Measurements from ENCODE around the gene CCDC77. TPM values are rescaled to one million over a fixed set of nuclear protein-coding genes. Genes with fewer than 3 reads are reported as not detected.

Gene CCDC77
- total and polyA plus RNA-seq, 2 donors (not counting 1 experiment from before 2014, with no cell fraction given): 8.6 to 12.9 TPM

DNA sequence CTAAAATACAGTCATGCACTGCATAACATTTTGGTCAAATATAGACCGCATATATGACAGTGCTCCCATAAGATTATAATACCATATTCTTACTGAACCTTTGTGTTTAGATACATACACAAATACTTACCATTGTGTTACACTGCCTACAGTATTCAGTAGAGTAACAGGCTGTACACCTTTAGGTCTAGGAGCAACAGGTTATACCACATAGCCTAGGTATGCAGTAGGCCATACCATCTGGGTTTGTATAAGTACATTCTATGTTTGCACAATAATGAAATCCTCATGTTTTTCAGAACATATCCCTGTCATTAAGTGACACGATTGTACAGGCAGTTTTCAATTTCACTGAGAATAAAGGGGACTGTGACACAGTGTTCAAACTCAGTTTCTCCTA lies 34.6 kb upstream of the CCDC77 start:
- Histone ChIP-seq H3K4me1 (ENCODE audit: control insufficient read depth in 2 of 2, insufficient read depth in 2 of 2, low read length in 2 of 2) (no peaks in the 10 kb centered on the region), H3K4me3 (ENCODE audit: control extremely low read depth in 1 of 5, extremely low read depth in 1 of 5, insufficient read depth in 1 of 5, low read depth in 2 of 5, low read length in 4 of 5) (no peak overlapping the region), H3K79me2 (ENCODE audit: control insufficient read depth, insufficient read depth, low read length) (peaks cover 12% of the 10 kb centered on the region), H2AFZ (ENCODE audit: insufficient read depth, low read depth, low read length, poor library complexity, severe bottlenecking) (no peak overlapping the region), H3K4me2 (replicated peaks; ENCODE audit: low read depth, low read length, poor library complexity, severe bottlenecking) (no peak overlapping the region), H3K27me3 (replicated peaks in 1 of 4; ENCODE audit: control extremely low read depth in 1 of 4, control insufficient read depth in 3 of 4, insufficient read depth in 4 of 4, low read length in 3 of 4) (no peaks in the 10 kb centered on the region), H3K9ac (ENCODE audit: low read length) (no peak overlapping the region), H4K20me1 (ENCODE audit: control insufficient read depth, insufficient read depth, low read length, poor library complexity, severe bottlenecking) (peaks cover 15% of the 10 kb centered on the region), H3K27ac (ENCODE audit: low read length in 2 of 2) (no peak overlapping the region), H3K9me3 (ENCODE audit: control extremely low read depth in 1 of 3, control insufficient read depth in 2 of 3, insufficient read depth in 1 of 3, low read length in 2 of 3) (peaks cover 1 to 11% (median 3%) of the 10 kb centered on the region in 3 donors), H3K36me3 (replicated peaks in 1 of 2; ENCODE audit: control extremely low read depth in 1 of 2, control insufficient read depth in 1 of 2, extremely low read depth in 1 of 2, insufficient read depth in 2 of 2, low read length in 1 of 2) (peaks cover 23 to 69% of the 10 kb centered on the region in 2 experiments)
- ChIA-PET POLR2A (no interaction called here), CTCF (no interaction called here)
- H3K4me3 Mint-ChIP-seq: no peak overlapping the region
- no peak for ATAC-seq (ENCODE audit: low read depth)
- H3K27ac Mint-ChIP-seq: no peak overlapping the region
- DNase-seq: no peak
- no peaks in the 10 kb centered on the region for H3K4me1 Mint-ChIP-seq
- peaks cover 3% of the 10 kb centered on the region for H3K9me3 Mint-ChIP-seq (ENCODE audit: insufficient read depth)
- no peaks in the 10 kb centered on the region for H3K27me3 Mint-ChIP-seq
- intact Hi-C loops (cut with micrococcal nuclease): loop anchor here (10.0 kb wide), 1 partner anchor 52 kb away; no protein-coding TSS in a partner anchor
- no CpG with 5 or more reads among the region's 2 CpGs for WGBS (ENCODE audit: insufficient coverage)
- no peak for TF ChIP-seq EZH2 (IDR thresholded peaks at IDR 0.05; ENCODE audit: borderline replicate concordance, insufficient read depth, low read depth, low read length, poor library complexity, severe bottlenecking)
- TF ChIP-seq, protein P1, sequence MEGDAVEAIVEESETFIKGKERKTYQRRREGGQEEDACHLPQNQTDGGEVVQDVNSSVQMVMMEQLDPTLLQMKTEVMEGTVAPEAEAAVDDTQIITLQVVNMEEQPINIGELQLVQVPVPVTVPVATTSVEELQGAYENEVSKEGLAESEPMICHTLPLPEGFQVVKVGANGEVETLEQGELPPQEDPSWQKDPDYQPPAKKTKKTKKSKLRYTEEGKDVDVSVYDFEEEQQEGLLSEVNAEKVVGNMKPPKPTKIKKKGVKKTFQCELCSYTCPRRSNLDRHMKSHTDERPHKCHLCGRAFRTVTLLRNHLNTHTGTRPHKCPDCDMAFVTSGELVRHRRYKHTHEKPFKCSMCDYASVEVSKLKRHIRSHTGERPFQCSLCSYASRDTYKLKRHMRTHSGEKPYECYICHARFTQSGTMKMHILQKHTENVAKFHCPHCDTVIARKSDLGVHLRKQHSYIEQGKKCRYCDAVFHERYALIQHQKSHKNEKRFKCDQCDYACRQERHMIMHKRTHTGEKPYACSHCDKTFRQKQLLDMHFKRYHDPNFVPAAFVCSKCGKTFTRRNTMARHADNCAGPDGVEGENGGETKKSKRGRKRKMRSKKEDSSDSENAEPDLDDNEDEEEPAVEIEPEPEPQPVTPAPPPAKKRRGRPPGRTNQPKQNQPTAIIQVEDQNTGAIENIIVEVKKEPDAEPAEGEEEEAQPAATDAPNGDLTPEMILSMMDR (IDR thresholded peaks at IDR 0.05): no peak

DNA sequence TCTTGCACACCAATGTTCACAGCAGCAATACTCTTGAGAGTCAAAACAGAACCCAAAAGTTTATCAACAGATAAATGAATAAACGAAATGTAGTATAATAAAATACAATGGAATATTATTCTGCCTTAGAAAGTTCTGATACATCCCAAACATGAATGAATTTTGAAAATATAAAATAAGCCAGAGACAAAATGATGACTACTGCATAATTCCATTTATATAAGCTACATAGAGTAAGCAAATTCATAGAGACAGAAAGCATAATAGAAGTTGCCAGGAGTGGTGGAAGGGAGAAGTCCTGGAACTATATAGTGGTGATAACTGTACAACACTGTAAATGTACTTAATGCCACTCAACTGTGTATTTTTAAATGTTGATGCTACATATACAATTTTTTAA lies 33.5 kb upstream of the CCDC77 start:
- H3K79me2 ChIP-seq (ENCODE audit: control insufficient read depth, insufficient read depth, low read length): peaks cover 6% of the 10 kb centered on the region
- intact Hi-C loops (cut with micrococcal nuclease): loop anchor here (10.0 kb wide), 1 partner anchor 53 kb away; no protein-coding TSS in a partner anchor
- no CpG with 5 or more reads among the region's 1 CpG for WGBS (ENCODE audit: insufficient coverage)

More for the DNA sequence above, 33.5 kb upstream of the CCDC77 start:
- no peaks in the 10 kb centered on the region for H3K27me3 ChIP-seq (replicated peaks in 1 of 4; ENCODE audit: control extremely low read depth in 1 of 4, control insufficient read depth in 3 of 4, insufficient read depth in 4 of 4, low read length in 3 of 4)
- POLR2A ChIA-PET: no interaction called here
- no peak overlapping the region for H3K9ac ChIP-seq (ENCODE audit: low read length)
- no peak overlapping the region for H2AFZ ChIP-seq (ENCODE audit: insufficient read depth, low read depth, low read length, poor library complexity, severe bottlenecking)
- TF ChIP-seq EZH2 (IDR thresholded peaks at IDR 0.05; ENCODE audit: borderline replicate concordance, insufficient read depth, low read depth, low read length, poor library complexity, severe bottlenecking): no peak
- TF ChIP-seq, protein P1 (IDR thresholded peaks at IDR 0.05): no peak
- H3K27ac ChIP-seq (ENCODE audit: low read length in 2 of 2): no peak overlapping the region
- Mint-ChIP-seq H3K27ac (no peak overlapping the region), H3K9me3 (ENCODE audit: insufficient read depth) (peaks cover 3% of the 10 kb centered on the region), H3K4me1 (no peaks in the 10 kb centered on the region), H3K4me3 (no peak overlapping the region), H3K27me3 (no peaks in the 10 kb centered on the region)
- no peak overlapping the region for H3K4me2 ChIP-seq (replicated peaks; ENCODE audit: low read depth, low read length, poor library complexity, severe bottlenecking)
- H3K4me1 ChIP-seq (ENCODE audit: control insufficient read depth in 2 of 2, insufficient read depth in 2 of 2, low read length in 2 of 2): no peaks in the 10 kb centered on the region
- H3K9me3 ChIP-seq (ENCODE audit: control extremely low read depth in 1 of 3, control insufficient read depth in 2 of 3, insufficient read depth in 1 of 3, low read length in 2 of 3): peaks cover 1 to 11% (median 3%) of the 10 kb centered on the region in 3 donors
- DNase-seq (no peak), ATAC-seq (ENCODE audit: low read depth) (no peak)
- H3K4me3 ChIP-seq (ENCODE audit: control extremely low read depth in 1 of 5, extremely low read depth in 1 of 5, insufficient read depth in 1 of 5, low read depth in 2 of 5, low read length in 4 of 5): no peak overlapping the region
- CTCF ChIA-PET: no interaction called here
- peaks cover 15% of the 10 kb centered on the region for H4K20me1 ChIP-seq (ENCODE audit: control insufficient read depth, insufficient read depth, low read length, poor library complexity, severe bottlenecking)
- peaks cover 20 to 58% of the 10 kb centered on the region in 2 experiments for H3K36me3 ChIP-seq (replicated peaks in 1 of 2; ENCODE audit: control extremely low read depth in 1 of 2, control insufficient read depth in 1 of 2, extremely low read depth in 1 of 2, insufficient read depth in 2 of 2, low read length in 1 of 2)

Data from B cell (primary cell).